Neural progenitor cell (in vitro differentiated cells): ENCODE measurements around the gene JAK3.

Experiments
- EZH2 ChIP-seq: fragments of 200-600 bp; sonication (generic); IDR thresholded peaks from 2 replicates; pipeline ENCODE4 v1.6.1; 2017; ENCODE audit warnings: antibody characterized with exemption, mild to moderate bottlenecking, moderate library complexity
- EZH2phosphoT487 ChIP-seq: fragments of 200-600 bp; sonication (generic); IDR thresholded peaks from 2 replicates; pipeline ENCODE4 v1.6.1; 2017; ENCODE audit warnings: antibody characterized with exemption
- TF ChIP-seq, protein P1 (sequence below): fragments of 200-600 bp; sonication (generic); IDR thresholded peaks from 2 replicates; pipeline ENCODE4 v1.5.1; 2017; ENCODE audit warnings: antibody characterized with exemption, mild to moderate bottlenecking

DNA sequence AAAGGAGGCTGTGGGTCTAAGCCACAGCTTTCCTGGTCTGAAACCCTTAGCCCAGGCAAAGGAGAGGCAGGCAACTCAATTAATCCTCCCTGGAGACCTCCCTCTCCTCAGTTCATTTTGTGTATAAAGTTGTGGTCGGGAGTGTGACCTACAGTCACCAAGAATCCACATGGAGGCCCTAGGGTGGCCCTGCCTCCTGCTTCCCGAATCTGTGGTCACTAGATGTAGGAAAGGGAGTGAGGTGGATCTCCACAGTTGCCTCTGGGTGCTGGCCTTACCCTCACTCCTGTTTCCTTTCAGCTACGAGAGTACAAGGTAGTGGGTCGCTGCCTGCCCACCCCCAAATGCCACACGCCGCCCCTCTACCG lies 13.2 kb upstream of the JAK3 start:
- TF ChIP-seq, protein P1, sequence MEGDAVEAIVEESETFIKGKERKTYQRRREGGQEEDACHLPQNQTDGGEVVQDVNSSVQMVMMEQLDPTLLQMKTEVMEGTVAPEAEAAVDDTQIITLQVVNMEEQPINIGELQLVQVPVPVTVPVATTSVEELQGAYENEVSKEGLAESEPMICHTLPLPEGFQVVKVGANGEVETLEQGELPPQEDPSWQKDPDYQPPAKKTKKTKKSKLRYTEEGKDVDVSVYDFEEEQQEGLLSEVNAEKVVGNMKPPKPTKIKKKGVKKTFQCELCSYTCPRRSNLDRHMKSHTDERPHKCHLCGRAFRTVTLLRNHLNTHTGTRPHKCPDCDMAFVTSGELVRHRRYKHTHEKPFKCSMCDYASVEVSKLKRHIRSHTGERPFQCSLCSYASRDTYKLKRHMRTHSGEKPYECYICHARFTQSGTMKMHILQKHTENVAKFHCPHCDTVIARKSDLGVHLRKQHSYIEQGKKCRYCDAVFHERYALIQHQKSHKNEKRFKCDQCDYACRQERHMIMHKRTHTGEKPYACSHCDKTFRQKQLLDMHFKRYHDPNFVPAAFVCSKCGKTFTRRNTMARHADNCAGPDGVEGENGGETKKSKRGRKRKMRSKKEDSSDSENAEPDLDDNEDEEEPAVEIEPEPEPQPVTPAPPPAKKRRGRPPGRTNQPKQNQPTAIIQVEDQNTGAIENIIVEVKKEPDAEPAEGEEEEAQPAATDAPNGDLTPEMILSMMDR: no peak
- TF ChIP-seq EZH2 (no peak), EZH2phosphoT487 (no peak)
